D341Med (cell line): ENCODE data around the gene TMEM59L.

Experiments used
- DNase-seq: peaks from one replicate; pipeline ENCODE4 v3.0.0; 2012; ENCODE audit warnings: low spot score

TMEM59L gene

GRCh38 chr19:18637673-18638630 is 25.3 kb downstream of the TMEM59L start:
- DNase-seq: no peak

DNA sequence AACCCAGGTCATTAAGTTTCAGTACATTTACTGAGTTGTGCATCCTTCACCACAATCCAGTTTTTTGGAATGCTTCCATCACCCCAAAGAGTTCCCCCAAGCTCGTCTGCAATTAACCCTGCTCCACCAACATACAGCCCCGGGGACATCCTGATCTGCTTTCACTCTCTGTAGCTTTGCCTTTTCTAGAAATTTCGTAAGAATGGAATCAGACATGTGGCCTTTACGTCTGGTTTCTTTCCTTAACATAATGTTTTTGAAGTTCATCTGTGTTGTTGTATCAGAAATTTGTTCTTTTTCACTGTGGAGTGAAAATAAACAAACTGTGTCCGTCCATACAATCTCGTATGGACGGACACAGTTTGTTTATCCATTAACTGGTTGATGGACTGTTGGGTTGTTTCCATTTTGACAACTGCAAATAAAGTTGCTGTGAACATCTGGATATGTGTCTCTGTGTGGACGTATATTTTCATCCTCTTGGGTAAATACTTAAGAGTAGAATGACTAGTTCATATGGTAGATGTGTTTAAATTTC is 27.1 kb downstream of the TMEM59L start:
- no peak for DNase-seq

GRCh38 chr19:18644196-18645034 is 31.7 kb downstream of the TMEM59L start:
- no peak for DNase-seq

- DNase-seq: no peak
These were observed 32.4 kb downstream of the TMEM59L start for GRCh38 chr19:18645035-18645511.

DNA sequence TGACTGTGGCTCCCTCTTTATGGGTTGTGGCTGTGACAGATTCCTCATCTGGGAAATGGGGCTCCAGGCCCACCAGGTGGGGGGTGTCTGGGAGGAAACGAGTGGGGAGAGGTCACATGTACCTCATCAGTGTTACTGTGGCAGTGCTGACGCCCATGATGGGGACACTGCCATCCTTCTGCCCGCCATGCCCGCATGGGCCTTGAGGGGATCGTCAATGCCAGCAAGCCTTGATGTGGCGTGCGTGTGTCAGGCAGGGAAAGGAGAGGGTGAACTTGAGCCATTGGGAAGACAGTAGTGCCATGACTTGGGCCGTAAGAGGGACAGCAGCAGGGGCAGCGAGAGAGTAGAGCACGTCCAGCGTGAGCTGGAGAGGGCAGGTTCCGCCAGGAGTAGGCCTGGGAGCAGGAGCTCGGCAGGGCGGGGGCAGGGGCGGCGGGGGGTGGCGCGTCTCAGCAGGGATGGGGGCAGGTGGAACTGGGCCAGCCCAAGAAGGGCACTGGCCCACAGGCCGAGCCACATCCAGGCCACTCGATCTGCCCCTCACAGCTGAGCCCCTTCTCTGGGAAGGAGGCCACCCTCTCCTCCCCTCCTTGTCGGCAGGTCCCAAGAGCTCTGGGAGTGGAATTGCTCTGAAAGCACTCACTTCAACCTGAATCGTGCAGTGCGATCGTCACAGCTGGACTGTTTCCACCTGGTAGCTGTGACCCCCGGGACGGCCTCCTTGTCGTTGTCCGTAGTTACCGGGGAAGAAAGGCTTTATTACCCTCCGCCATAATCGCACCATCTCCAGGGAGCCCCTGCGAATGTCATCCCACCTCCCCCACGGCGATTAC is 34.1 kb downstream of the TMEM59L start:
- DNase-seq: no peak

- no peak for DNase-seq
These were observed 34.7 kb downstream of the TMEM59L start for GRCh38 chr19:18647371-18647767.

GRCh38 chr19:18647807-18648206 is 35.1 kb downstream of the TMEM59L start:
- no peak for DNase-seq

DNA sequence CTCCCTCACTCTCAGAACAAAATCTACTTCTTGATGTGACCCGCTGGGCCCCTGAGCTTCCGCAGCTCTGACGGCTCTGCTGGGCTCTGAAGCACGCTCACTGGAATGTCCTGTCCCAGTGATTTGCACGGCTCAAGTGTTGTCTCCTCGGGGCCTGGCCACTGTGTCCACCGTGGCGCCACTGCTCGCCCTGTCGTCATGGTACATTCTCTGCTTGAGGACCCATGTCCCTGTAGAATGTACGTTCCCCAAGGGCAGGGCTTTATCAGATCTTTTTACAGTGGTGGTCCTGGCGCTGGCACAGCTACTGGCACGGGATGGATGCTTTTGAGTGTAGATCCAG is 36.3 kb downstream of the TMEM59L start:
- DNase-seq: no peak

DNA sequence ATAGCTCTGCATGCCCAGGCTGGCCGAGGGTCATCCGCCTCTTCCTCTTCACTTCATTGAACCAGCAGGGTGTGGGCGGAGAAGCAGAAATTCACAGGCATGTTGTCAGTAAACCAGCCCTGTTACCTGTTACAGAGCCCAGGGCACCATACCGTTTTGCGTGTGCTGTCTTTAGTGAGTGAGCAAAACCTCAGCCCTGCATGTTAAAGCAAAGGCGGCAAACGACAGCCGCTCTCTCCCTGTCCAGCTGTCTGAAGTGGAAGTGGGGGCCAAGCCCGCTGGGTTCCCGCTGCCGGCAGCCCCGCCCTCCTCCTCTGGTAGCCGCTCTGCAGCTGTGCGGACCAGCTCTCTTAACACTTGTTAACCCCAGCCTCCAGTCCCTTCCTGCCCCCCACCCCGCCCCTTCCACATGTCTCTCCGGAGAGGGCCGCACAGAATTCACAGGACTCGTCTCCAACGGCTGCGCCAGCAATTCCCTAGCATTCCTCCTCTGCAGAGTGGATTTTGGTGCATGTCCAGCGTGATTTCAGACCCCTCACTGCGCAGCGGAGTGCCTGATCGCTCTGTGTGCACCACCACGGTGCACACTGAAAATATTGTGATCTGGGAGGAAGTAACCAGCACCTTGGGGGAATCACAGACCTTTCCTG is 36.8 kb downstream of the TMEM59L start:
- no peak for DNase-seq

GRCh38 chr19:18650021-18650390 is 37.3 kb downstream of the TMEM59L start:
- DNase-seq: no peak

GRCh38 chr19:18650468-18651041 is 37.9 kb downstream of the TMEM59L start:
- no peak for DNase-seq

GRCh38 chr19:18651300-18651699 is 38.6 kb downstream of the TMEM59L start:
- DNase-seq: no peak

- DNase-seq: no peak
These were observed 39.1 kb downstream of the TMEM59L start for GRCh38 chr19:18651733-18652132.

- no peak for DNase-seq
These were observed 41.2 kb downstream of the TMEM59L start for GRCh38 chr19:18653853-18654252.

GRCh38 chr19:18654469-18654868 is 41.8 kb downstream of the TMEM59L start:
- no peak for DNase-seq

DNA sequence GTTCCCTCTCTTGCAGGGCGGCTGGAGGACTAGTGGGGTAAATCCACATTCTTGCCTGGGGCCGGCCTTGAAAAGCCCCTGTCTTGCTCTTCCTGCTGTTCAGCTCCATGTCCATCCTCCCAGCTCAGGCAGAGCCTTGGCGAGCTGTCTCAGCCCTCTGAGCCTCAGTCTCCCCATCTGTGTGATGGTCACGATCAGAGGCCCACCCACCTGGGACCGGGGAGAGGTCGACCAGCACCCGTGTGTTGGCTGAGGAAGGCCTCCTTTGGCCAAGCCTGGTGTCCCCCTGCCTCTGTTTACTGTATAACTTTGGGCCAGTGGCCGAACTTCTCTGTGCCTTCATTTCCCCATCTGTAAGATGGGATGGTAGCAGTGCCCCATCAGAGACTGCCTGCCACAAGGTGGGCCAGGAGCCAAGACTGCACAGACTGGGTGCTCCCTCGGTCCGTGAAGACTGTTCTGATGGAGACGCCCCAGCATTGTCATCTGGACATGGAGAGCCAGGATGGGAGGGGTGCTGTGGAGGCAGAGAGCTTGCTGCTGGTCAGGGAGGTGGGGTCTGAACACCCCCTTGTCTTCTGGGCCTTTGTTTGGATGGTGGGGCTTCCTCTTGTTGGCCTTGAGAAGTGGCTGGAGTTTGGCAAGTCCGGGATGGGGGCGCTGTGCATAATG is 42.6 kb downstream of the TMEM59L start:
- DNase-seq: no peak

- DNase-seq: no peak
These were observed 43.8 kb downstream of the TMEM59L start for GRCh38 chr19:18656337-18657086.

- DNase-seq: peak; percentile 65
These were observed 45.1 kb downstream of the TMEM59L start for GRCh38 chr19:18657590-18658365.

DNA sequence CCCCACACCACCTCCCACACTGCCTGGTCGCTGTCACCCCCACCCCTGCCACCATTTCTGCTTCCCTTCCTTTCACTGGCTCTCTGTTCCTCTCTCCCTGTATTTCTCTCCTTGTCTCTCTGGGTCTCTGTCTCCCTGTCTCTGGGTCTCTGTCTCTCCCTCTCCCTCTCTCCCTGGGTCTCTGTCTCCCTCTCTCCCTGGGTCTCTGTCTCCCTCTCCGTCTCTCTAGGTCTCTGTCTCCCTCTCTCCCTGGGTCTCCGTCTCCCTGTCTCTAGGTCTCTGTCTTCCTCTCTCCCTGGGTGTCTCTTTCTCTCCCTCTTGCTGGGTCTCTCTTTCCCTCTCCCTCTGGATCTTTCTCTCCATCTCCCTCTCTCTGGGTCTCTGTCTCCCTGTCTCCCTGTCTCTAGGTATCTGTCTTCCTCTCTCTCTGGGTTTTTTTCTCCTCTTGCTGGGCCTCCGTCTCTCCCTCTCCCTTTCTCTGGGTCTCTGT is 45.7 kb downstream of the TMEM59L start:
- DNase-seq: no peak
